GM10248 (cell line): ENCODE measurements around the gene C14orf119.

Source experiments
- CTCF ChIA-PET: fragments of 300-600 bp; sonication (Branson Sonifier 250); formaldehyde crosslinking; extraction: SDS; loops from one replicate; lab custom pipeline; 2021; ENCODE audit warnings: antibody characterized with exemption; lab: Yijun Ruan, JAX
- POLR2A ChIA-PET: fragments of 350-650 bp; sonication (Branson Sonifier 250); formaldehyde crosslinking; extraction: SDS; loops from one replicate; lab custom pipeline; 2020; ENCODE audit warnings: antibody characterized with exemption; lab: Yijun Ruan, JAX
- DNase-seq: peaks from one replicate; pipeline ENCODE4 v3.0.0; 2012; ENCODE audit errors: extremely low spot score
- CTCF ChIP-seq: IDR thresholded peaks from 2 replicates; pipeline ENCODE4 v1.5.1; 2012; ENCODE audit warnings: mild to moderate bottlenecking, low read depth; ENCODE audit errors: extremely low read depth, missing control alignments, control extremely low read depth

Gene C14orf119

GRCh38 chr14:23060536-23061260, 34.6 kb upstream of the C14orf119 start:
- no peak for TF ChIP-seq CTCF
- ChIA-PET POLR2A (interaction anchor here (0.6 kb wide), 1 partner anchor 10 kb away, joined by 4 read pairs; no protein-coding TSS in a partner anchor), CTCF (interaction anchor here (1.1 to 24.2 kb wide), 11 partner anchors 7 to 262 kb away, joined by 3 to 834 read pairs (median 50); partner anchors contain the start of genes AJUBA, PRMT5 and PSMB11)
- no peak for DNase-seq

GRCh38 chr14:23062002-23062401, 33.3 kb upstream of the C14orf119 start:
- DNase-seq: no peak
- no peak for TF ChIP-seq CTCF
- POLR2A ChIA-PET: interaction anchor here (0.6 kb wide), 1 partner anchor 31 kb away, joined by 4 read pairs; no protein-coding TSS in a partner anchor
- CTCF ChIA-PET: interaction anchor here (1.0 to 24.2 kb wide), 8 partner anchors 9 to 492 kb away, joined by 3 to 834 read pairs (median 8); partner anchors contain the start of genes AJUBA and PRMT5

DNA sequence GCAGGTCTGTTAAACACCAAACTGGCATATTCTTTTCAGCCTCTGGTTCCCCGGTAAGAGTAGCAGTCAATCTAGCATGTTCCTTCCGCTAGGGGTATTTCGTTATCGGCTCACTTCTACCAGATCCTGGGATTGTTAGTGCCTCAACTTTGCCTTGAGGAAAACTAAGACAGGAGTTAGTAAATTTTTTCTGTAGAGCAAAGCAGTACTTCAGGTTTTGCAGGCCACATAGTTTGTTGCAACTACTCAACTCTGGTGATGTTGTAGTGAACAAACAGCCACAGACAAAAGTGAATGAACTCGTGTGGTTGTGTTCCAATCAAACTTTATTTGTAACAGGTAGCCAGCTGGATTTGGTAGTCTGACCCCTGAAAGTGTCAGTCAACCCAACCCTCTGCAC, 31.7 kb upstream of the C14orf119 start:
- no peak for DNase-seq
- TF ChIP-seq CTCF: no peak
- ChIA-PET CTCF (interaction anchor here (1.1 to 24.2 kb wide), 7 partner anchors 8 to 133 kb away, joined by 3 to 834 read pairs (median 4); partner anchors contain the start of gene AJUBA), POLR2A (interaction anchor here (0.5 kb wide), 1 partner anchor 1620 kb away, joined by 5 read pairs; no protein-coding TSS in a partner anchor)

GRCh38 chr14:23066368-23066767, 28.9 kb upstream of the C14orf119 start:
- DNase-seq: no peak
- POLR2A ChIA-PET: no interaction called here
- TF ChIP-seq CTCF: no peak
- CTCF ChIA-PET: interaction anchor here (1.3 to 24.2 kb wide), 6 partner anchors 9 to 94 kb away, joined by 3 to 834 read pairs (median 18); partner anchors contain the start of genes AJUBA and CDH24

DNA sequence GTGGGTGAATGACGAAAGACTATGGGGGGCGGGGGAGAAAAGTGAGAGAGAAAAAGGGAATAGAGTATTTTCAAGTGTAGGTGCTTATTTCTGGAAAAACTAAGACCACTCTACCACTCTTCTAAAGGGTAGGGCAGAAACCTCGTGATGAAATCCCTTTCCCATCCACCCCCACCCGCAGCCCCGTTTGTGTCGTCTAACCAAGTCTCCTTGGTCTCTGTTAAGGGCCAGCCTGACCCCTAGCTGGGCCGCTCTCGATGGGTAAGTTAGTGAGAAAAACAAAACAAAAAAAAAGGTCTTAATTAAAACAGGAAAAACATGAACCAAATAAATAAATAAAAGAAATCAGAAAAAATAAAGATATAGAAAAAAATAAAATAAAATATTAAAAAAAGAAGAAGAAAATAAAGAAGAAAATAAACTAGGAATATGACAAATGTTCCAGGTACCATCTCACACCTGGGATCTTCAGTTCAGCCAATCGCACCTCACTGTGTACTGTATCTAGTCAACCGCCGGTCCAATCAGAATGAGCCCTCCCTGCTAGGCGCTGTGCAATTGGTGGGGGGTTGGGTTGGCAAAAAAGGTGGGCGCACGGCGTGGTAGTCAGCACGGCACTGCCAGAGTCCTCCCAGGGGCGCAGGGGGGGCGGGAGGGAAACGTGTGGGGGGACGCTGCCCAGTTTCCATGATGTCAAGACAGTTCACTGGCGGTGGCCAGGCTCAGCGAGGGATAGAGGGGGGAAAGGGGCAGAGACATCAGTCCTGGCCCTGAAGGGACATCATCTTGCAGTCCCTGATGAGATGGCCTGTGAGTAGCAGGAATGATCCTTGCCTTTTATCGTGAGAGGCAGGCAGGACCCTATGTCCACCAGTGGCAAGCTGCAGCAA, 28.2 kb upstream of the C14orf119 start:
- TF ChIP-seq CTCF: no peak
- POLR2A ChIA-PET: no interaction called here
- DNase-seq: no peak
- CTCF ChIA-PET: interaction anchor here (1.6 to 24.2 kb wide), 11 partner anchors 10 to 125 kb away, joined by 3 to 834 read pairs (median 27); partner anchors contain the start of genes ACIN1, AJUBA, C14orf119 and CDH24
